T-cell (primary cell): ENCODE measurements around the gene MCRIP1. TPM values are rescaled to one million over a fixed set of nuclear protein-coding genes. Genes with fewer than 3 reads are reported as not detected.

Source experiments
- ATAC-seq, 4 experiments: fragments of 200-7000 bp in 3 of 4; fragments of 150-1000 bp in 1 of 4; cut with Tn5 transposase; replicated peaks in 1 of 4; 1 replicate in 3 of 4; 2 replicates in 1 of 4; pipeline ENCODE4 v1.10.0; 2021; ENCODE audit warnings: moderate library complexity in 3 of 4, mild to moderate bottlenecking in 2 of 4, moderate number of reproducible peaks in 1 of 4
- CTCF ChIA-PET, 2 donors: fragments of 300-600 bp; sonication (Branson Sonifier 250); formaldehyde crosslinking; loops; one replicate each; lab custom pipeline; 2022; ENCODE audit warnings: antibody characterized with exemption in 2 of 2; lab: Charles Lee
- POLR2A ChIA-PET, 2 donors: fragments of 300-600 bp; sonication (Branson Sonifier 250); formaldehyde crosslinking; loops; one replicate each; lab custom pipeline; 2022; ENCODE audit warnings: antibody characterized with exemption in 2 of 2; lab: Charles Lee
- DNase-seq, 35 experiments: peaks; one replicate each; pipeline versions ENCODE4 v3.0.0 to v3.0.0-alpha.2; 2013 to 2023
- H3K27ac ChIP-seq: one replicate; pipeline ENCODE4 v1.5.1; 2013; ENCODE audit warnings: low read length
- H3K27me3 ChIP-seq, 2 experiments: replicated peaks in 1 of 2; 1 replicate in 1 of 2; 2 replicates in 1 of 2; pipeline versions ENCODE4 v1.6.1 to v1.7.0; 2013; ENCODE audit warnings: low read length in 1 of 2, mixed read lengths in 1 of 2; ENCODE audit not compliant: control insufficient read depth in 2 of 2, insufficient read depth in 2 of 2; ENCODE audit errors: extremely low read depth in 1 of 2
- H3K36me3 ChIP-seq, 2 donors: 1 replicate in 1 of 2; 2 replicates in 1 of 2; pipeline versions ENCODE4 v1.6.1 to v1.7.0; 2013; ENCODE audit warnings: low read length in 1 of 2; ENCODE audit not compliant: control insufficient read depth in 2 of 2, insufficient read depth in 1 of 2; ENCODE audit errors: extremely low read depth in 1 of 2
- H3K4me1 ChIP-seq, 2 experiments: 1 replicate in 1 of 2; 2 replicates in 1 of 2; pipeline versions ENCODE4 v1.6.1 to v1.7.0; 2013; ENCODE audit warnings: low read length in 2 of 2, mixed read lengths in 1 of 2; ENCODE audit not compliant: insufficient read depth in 2 of 2, control insufficient read depth in 1 of 2; ENCODE audit errors: extremely low read depth in 1 of 2
- H3K4me3 ChIP-seq, 2 donors: 1 replicate in 1 of 2; 2 replicates in 1 of 2; pipeline versions ENCODE4 v1.5.1 to v1.7.0; 2013; ENCODE audit warnings: mild to moderate bottlenecking in 2 of 2, low read length in 1 of 2, moderate library complexity in 1 of 2; ENCODE audit not compliant: control insufficient read depth in 1 of 2; ENCODE audit errors: extremely low read depth in 1 of 2
- H3K9me3 ChIP-seq: 2 replicates; pipeline ENCODE4 v1.7.0; 2013
- H3K27ac Mint-ChIP-seq, 2 donors: one replicate each; pipeline ENCODE4 v1.8.0; 2020 to 2021; ENCODE audit warnings: mild to moderate bottlenecking in 2 of 2, mixed read lengths in 2 of 2
- H3K27me3 Mint-ChIP-seq, 2 donors: one replicate each; pipeline ENCODE4 v1.8.0; 2021 to 2022; ENCODE audit warnings: mixed read lengths in 2 of 2
- H3K36me3 Mint-ChIP-seq: one replicate; pipeline ENCODE4 v1.8.0; 2021; ENCODE audit warnings: mixed read lengths
- H3K4me1 Mint-ChIP-seq, 3 donors: one replicate each; pipeline ENCODE4 v1.8.0; 2020 to 2022; ENCODE audit warnings: mixed read lengths in 3 of 3, mild to moderate bottlenecking in 1 of 3
- H3K4me3 Mint-ChIP-seq, 3 donors: one replicate each; pipeline ENCODE4 v1.8.0; 2020 to 2022; ENCODE audit warnings: mild to moderate bottlenecking in 3 of 3, mixed read lengths in 3 of 3, moderate library complexity in 3 of 3
- H3K9me3 Mint-ChIP-seq, 3 donors: one replicate each; pipeline ENCODE4 v1.8.0; 2020 to 2022; ENCODE audit warnings: mixed read lengths in 3 of 3
- WGBS: methylation state at CpG from one replicate; pipeline ENCODE4 v1.1.5; 2013; ENCODE audit warnings: missing lambda C conversion rate; ENCODE audit not compliant: insufficient coverage; 5-methylcytosine and 5-hydroxymethylcytosine counted together
- total RNA-seq, 35 experiments: library from RNA in 6 of 35; stranded (reverse) in 6 of 35; fragments of 120-200 nt in 1 of 35; gene quantifications; one replicate each; pipeline versions ENCODE4 v1.2.1 to v1.2.4 and lab custom pipeline; 2013 to 2026

The MCRIP1 gene
- total RNA-seq, 5 donors from 2014 or later (not counting 1 experiment from before 2014, with no cell fraction given) = 46.4 to 92.4 (median 77.1) TPM

DNA sequence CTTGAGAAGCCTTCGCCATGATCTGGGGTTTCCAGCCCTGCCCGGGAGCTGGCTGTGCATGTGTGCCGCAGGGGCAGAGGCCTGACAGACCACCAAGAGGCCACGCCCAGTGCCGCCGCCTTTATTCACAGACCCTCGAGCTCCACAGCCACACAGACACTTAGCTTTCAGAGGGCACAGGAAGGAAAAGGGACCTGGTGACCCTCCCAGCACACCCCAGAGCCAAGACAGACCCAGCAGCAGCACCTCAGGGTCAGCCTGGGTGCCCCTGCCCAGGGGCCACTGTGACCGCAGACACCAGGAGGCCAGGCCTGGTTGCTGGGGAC lies 10.8 kb downstream of the MCRIP1 start:
- ChIA-PET CTCF (interaction anchor here in 1 of 2 donors (0.6 kb wide), 1 partner anchor 126 kb away, joined by 3 read pairs; no protein-coding TSS in a partner anchor), POLR2A (no interaction called here)
- 94% methylated on average over 8 of the region's 8 CpGs for WGBS
- no peak overlapping the region for H3K4me3 ChIP-seq
- no peak for ATAC-seq
- Mint-ChIP-seq H3K4me3 (no peak overlapping the region), H3K27me3 (no peaks in the 10 kb centered on the region), H3K4me1 (peaks cover 0 to 5% (median 5%) of the 10 kb centered on the region in 3 donors), H3K36me3 (peaks cover 7% of the 10 kb centered on the region), H3K9me3 (no peaks in the 10 kb centered on the region), H3K27ac (no peak overlapping the region)
- no peaks in the 10 kb centered on the region for H3K4me1 ChIP-seq
- DNase-seq = no peak
- no peak overlapping the region for H3K27ac ChIP-seq
- peaks cover 2 to 15% of the 10 kb centered on the region in 2 experiments for H3K27me3 ChIP-seq
- no peaks in the 10 kb centered on the region for H3K9me3 ChIP-seq
- peaks cover 16 to 19% of the 10 kb centered on the region in 2 donors for H3K36me3 ChIP-seq

DNA sequence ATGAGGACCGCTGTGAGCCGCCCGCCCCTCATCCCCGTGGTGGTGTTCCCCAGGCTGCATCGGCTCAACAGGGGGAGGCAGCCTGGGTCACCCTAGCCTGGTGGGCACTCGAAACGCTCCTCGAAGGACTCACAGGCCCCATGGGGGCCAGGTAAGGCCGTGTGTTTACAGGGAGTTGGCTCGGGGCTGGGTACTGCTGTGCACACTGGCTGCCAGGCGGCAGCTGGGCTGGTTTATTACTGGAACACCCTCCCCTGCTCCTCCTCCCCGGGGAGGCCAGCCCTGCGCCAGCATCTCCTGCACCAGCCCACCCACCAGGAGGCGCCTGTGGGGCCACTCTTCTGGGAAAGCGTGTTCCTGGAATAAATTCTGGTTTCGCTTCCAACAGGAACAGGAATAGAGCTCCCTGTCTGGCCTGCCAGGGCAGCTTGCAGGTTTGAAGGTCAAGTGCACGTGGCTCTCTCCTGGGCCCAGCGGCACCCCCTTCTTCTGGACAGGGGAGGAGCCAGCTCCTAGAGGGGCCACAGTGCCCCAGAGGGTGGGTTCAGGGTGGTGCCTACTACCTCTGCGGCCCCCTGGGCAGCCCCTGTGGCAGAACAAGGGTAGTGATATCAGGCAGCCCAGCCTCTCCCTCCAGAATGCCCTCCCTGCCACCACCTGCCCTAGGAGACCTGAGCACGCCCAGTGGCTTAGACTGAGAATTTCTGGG lies 11.3 kb downstream of the MCRIP1 start:
- POLR2A ChIA-PET = interaction anchor here in 1 of 2 donors (0.6 kb wide), 1 partner anchor 313 kb away, joined by 5 read pairs; no protein-coding TSS in a partner anchor

DNA sequence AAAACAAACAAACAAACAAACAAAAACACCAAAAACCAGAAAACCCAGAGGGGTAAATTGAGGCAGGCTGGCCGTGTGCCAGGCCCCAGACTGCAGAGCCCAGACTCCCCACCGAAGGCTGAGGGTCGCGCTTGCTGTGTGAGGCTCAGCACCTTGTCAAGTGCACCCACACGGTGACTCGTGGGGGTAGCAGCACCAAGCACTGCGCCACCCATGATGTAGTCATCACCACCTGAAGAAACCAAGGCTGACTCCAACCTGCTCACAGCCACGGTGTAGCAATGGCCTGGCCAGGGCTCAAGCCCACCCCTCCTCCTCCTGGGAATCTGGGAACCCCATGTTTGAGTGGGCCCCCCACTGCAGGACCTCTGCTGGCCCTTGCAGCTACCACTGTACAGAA lies 11.9 kb downstream of the MCRIP1 start:
- Histone ChIP-seq H3K27ac (no peak overlapping the region), H3K9me3 (no peaks in the 10 kb centered on the region), H3K27me3 (peaks cover 2 to 15% of the 10 kb centered on the region in 2 experiments), H3K4me1 (no peaks in the 10 kb centered on the region), H3K36me3 (peaks cover 16 to 19% of the 10 kb centered on the region in 2 donors), H3K4me3 (no peak overlapping the region)
- ATAC-seq (no peak), DNase-seq (no peak)
- Mint-ChIP-seq H3K9me3 (no peaks in the 10 kb centered on the region), H3K4me3 (no peak overlapping the region), H3K4me1 (peaks cover 0 to 4% (median 3%) of the 10 kb centered on the region in 3 donors), H3K36me3 (peaks cover 6% of the 10 kb centered on the region), H3K27me3 (peaks cover 0 to 2% of the 10 kb centered on the region in 2 donors), H3K27ac (no peak overlapping the region)
- POLR2A ChIA-PET = interaction anchor here in 1 of 2 donors (0.6 kb wide), 1 partner anchor 313 kb away, joined by 5 read pairs; no protein-coding TSS in a partner anchor
- CTCF ChIA-PET = no interaction called here
- 83% methylated on average over 8 of the region's 8 CpGs for WGBS

More for the DNA sequence above, 11.3 kb downstream of the MCRIP1 start:
- peaks cover 16 to 19% of the 10 kb centered on the region in 2 donors for H3K36me3 ChIP-seq
- Mint-ChIP-seq H3K4me1 (peaks cover 0 to 5% (median 5%) of the 10 kb centered on the region in 3 donors), H3K27me3 (no peaks in the 10 kb centered on the region), H3K36me3 (peaks cover 7% of the 10 kb centered on the region), H3K4me3 (no peak overlapping the region), H3K27ac (no peak overlapping the region), H3K9me3 (no peaks in the 10 kb centered on the region)
- CTCF ChIA-PET = interaction anchor here in 1 of 2 donors (0.6 kb wide), 1 partner anchor 126 kb away, joined by 3 read pairs; no protein-coding TSS in a partner anchor
- no peaks in the 10 kb centered on the region for H3K4me1 ChIP-seq
- WGBS = 80% methylated on average over 15 of the region's 20 CpGs
- ATAC-seq = peak in 1 of 4 experiments; percentile 18
- no peak overlapping the region for H3K27ac ChIP-seq
- no peaks in the 10 kb centered on the region for H3K9me3 ChIP-seq
- no peak for DNase-seq
- H3K27me3 ChIP-seq = peaks cover 2 to 15% of the 10 kb centered on the region in 2 experiments
- H3K4me3 ChIP-seq = no peak overlapping the region

DNA sequence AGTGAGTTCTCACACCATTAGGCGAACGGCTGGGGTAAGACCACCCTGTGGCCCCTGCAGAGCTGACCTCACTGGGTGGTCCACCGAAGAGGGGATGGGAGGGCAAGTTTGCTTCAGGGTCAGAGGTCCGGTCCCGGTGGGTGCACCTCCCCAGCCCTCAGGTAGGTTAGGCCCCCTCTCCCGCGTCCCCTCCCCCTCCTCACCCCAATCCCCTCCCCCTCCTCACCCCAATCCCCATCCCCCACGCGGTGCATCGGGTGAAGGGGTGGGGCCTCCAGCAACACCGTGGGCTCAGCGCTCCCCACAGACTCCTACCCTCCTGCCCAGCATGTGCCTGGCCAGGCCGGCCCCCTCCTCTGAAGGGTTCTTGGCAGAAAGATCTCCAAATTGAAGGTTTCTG lies 13.4 kb downstream of the MCRIP1 start:
- peaks cover 0 to 2% (median 0%) of the 10 kb centered on the region in 3 donors for H3K4me1 Mint-ChIP-seq
- Histone ChIP-seq H3K27ac (no peak overlapping the region), H3K36me3 (peaks cover 12 to 19% of the 10 kb centered on the region in 2 donors), H3K9me3 (no peaks in the 10 kb centered on the region), H3K4me1 (no peaks in the 10 kb centered on the region), H3K4me3 (no peak overlapping the region), H3K27me3 (peaks cover 2 to 25% of the 10 kb centered on the region in 2 experiments)
- no peak for ATAC-seq
- ChIA-PET CTCF (no interaction called here), POLR2A (no interaction called here)
- no peak overlapping the region for H3K4me3 Mint-ChIP-seq
- peaks cover 0 to 3% of the 10 kb centered on the region in 2 donors for H3K27me3 Mint-ChIP-seq
- no peaks in the 10 kb centered on the region for H3K9me3 Mint-ChIP-seq
- H3K36me3 Mint-ChIP-seq = peaks cover 3% of the 10 kb centered on the region
- no peak for DNase-seq
- H3K27ac Mint-ChIP-seq = no peak overlapping the region
- WGBS = 55% methylated on average over 4 of the region's 13 CpGs

DNA sequence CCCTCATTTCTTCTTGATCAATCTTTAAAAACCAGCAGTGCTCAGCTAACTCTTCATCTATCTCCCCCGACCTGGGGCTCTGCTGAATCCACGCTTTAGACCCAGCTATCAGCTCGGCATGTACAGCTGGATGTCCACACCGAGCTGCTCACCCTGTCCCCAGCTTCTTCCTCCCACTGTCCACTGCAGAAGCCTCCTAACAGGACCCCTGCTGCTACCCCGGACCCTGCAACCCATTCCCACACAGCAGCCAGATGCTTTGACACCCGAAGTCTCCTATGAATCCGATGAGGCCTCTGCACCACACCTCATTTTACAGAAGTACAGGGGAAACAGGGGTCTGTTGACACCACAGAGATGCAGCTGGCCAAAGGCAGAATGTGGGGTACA lies 15.3 kb downstream of the MCRIP1 start:
- Mint-ChIP-seq H3K4me1 (peaks cover 0 to 2% (median 0%) of the 10 kb centered on the region in 3 donors), H3K4me3 (no peak overlapping the region), H3K36me3 (peaks cover 3% of the 10 kb centered on the region), H3K9me3 (no peaks in the 10 kb centered on the region), H3K27me3 (peaks cover 0 to 3% of the 10 kb centered on the region in 2 donors), H3K27ac (no peak overlapping the region)
- WGBS = 60% methylated on average over 4 of the region's 7 CpGs
- ATAC-seq = no peak
- peaks cover 2 to 32% of the 10 kb centered on the region in 2 experiments for H3K27me3 ChIP-seq
- no peaks in the 10 kb centered on the region for H3K4me1 ChIP-seq
- no peak overlapping the region for H3K27ac ChIP-seq
- peaks cover 0 to 11% of the 10 kb centered on the region in 2 donors for H3K36me3 ChIP-seq
- ChIA-PET POLR2A (no interaction called here), CTCF (no interaction called here)
- no peak for DNase-seq
- no peaks in the 10 kb centered on the region for H3K9me3 ChIP-seq
- H3K4me3 ChIP-seq = no peak overlapping the region

DNA sequence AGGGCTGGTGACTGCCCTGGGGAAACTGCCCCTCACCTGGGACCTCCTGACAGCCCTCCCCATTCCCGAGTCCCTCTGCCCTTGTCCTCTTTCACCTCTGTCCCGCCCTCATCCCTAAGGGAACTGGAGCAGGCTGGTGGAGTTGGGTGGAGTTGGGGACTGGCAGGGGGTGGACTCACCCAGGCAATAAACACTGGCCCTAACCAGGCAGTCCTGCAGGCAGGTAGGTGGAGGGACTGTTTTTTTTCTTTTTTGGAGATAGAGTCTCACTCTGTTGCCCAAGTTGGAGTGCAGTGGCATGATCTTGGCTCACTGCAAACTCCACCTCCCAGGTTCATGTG lies 17.5 kb downstream of the MCRIP1 start:
- Mint-ChIP-seq H3K9me3 (no peaks in the 10 kb centered on the region), H3K4me1 (no peaks in the 10 kb centered on the region), H3K4me3 (no peak overlapping the region), H3K27me3 (peaks cover 0 to 3% of the 10 kb centered on the region in 2 donors), H3K27ac (no peak overlapping the region), H3K36me3 (no peaks in the 10 kb centered on the region)
- Histone ChIP-seq H3K27ac (no peak overlapping the region), H3K27me3 (peaks cover 2 to 48% of the 10 kb centered on the region in 2 experiments), H3K4me1 (no peaks in the 10 kb centered on the region), H3K9me3 (no peaks in the 10 kb centered on the region), H3K36me3 (no peaks in the 10 kb centered on the region), H3K4me3 (no peak overlapping the region)
- no peak for DNase-seq
- WGBS = no CpG with 5 or more reads among the region's 2 CpGs
- CTCF ChIA-PET = no interaction called here
- no peak for ATAC-seq
- POLR2A ChIA-PET = no interaction called here
